GM23338 (cell line): ENCODE measurements around the gene MCAM. TPM values are rescaled to one million over a fixed set of nuclear protein-coding genes. Genes with fewer than 3 reads are reported as not detected.
A peak's percentile ranks its signal among the peaks of the same experiment; 100 is the strongest.

Experiments used
- ATAC-seq: fragments of 200-7000 bp; cut with Tn5 transposase; 3 replicates; pipeline ENCODE4 v1.9.1; 2020
- DNase-seq: peaks from one replicate; pipeline ENCODE4 v3.0.0-alpha.2; 2015; ENCODE audit warnings: low spot score
- H2AFZ ChIP-seq: fragments of 200-600 bp; sonication (generic); 2 replicates; pipeline ENCODE4 v1.8.0; 2016; ENCODE audit warnings: antibody characterized with exemption, mild to moderate bottlenecking, moderate library complexity
- H3F3A ChIP-seq: fragments of 200-600 bp; sonication (generic); replicated peaks from 2 replicates; pipeline ENCODE4 v1.8.0; 2017; ENCODE audit warnings: antibody characterized with exemption, mixed run types, low read depth
- H3K27ac ChIP-seq: fragments of 200-600 bp; sonication (generic); 2 replicates; pipeline ENCODE4 v1.6.1; 2016; ENCODE audit warnings: low read depth
- H3K27me3 ChIP-seq: fragments of 200-600 bp; sonication (generic); 2 replicates; pipeline ENCODE4 v1.8.0; 2016; ENCODE audit warnings: mild to moderate bottlenecking, mixed run types, moderate library complexity; ENCODE audit not compliant: insufficient read depth
- H3K36me3 ChIP-seq: fragments of 200-600 bp; sonication (generic); 2 replicates; pipeline ENCODE4 v1.8.0; 2016; ENCODE audit warnings: mild to moderate bottlenecking; ENCODE audit not compliant: insufficient read depth
- H3K4me1 ChIP-seq: fragments of 200-600 bp; sonication (generic); 2 replicates; pipeline ENCODE4 v1.8.0; 2016; ENCODE audit warnings: mild to moderate bottlenecking, moderate library complexity; ENCODE audit not compliant: insufficient read depth
- H3K4me2 ChIP-seq: fragments of 200-600 bp; sonication (generic); 2 replicates; pipeline ENCODE4 v1.7.1; 2017; ENCODE audit warnings: mixed run types
- H3K4me3 ChIP-seq: fragments of 200-600 bp; sonication (generic); 2 replicates; pipeline ENCODE4 v1.6.1; 2016; ENCODE audit warnings: mixed run types
- H3K79me2 ChIP-seq: fragments of 200-600 bp; sonication (generic); replicated peaks from 2 replicates; pipeline ENCODE4 v1.8.0; 2017; ENCODE audit warnings: mild to moderate bottlenecking; ENCODE audit not compliant: insufficient read depth
- H3K9me2 ChIP-seq: fragments of 200-600 bp; sonication (generic); 2 replicates; pipeline ENCODE4 v1.8.0; 2017; ENCODE audit not compliant: insufficient read depth
- H4K20me1 ChIP-seq: fragments of 200-600 bp; sonication (generic); replicated peaks from 2 replicates; pipeline ENCODE4 v1.8.0; 2017; ENCODE audit warnings: mild to moderate bottlenecking; ENCODE audit not compliant: insufficient read depth
- H3K27ac Mint-ChIP-seq: 2 replicates; pipeline ENCODE4 v1.8.0; 2020; ENCODE audit warnings: inconsistent platforms, mild to moderate bottlenecking, moderate library complexity, mixed read lengths
- H3K27me3 Mint-ChIP-seq: 3 replicates; pipeline ENCODE4 v1.8.0; 2022; ENCODE audit warnings: low read depth, mild to moderate bottlenecking, moderate library complexity, mixed read lengths, inconsistent platforms; ENCODE audit not compliant: insufficient read depth, poor library complexity
- H3K36me3 Mint-ChIP-seq: 3 replicates; pipeline ENCODE4 v1.8.0; 2021; ENCODE audit warnings: low read depth, mild to moderate bottlenecking, inconsistent platforms, moderate library complexity, mixed read lengths
- H3K4me1 Mint-ChIP-seq: 3 replicates; pipeline ENCODE4 v1.8.0; 2020; ENCODE audit warnings: mild to moderate bottlenecking, inconsistent platforms, mixed read lengths
- H3K4me3 Mint-ChIP-seq: 3 replicates; pipeline ENCODE4 v1.8.0; 2021; ENCODE audit warnings: moderate library complexity, mild to moderate bottlenecking, inconsistent platforms, mixed read lengths
- H3K9me3 Mint-ChIP-seq: 3 replicates; pipeline ENCODE4 v1.8.0; 2020; ENCODE audit warnings: moderate library complexity, mild to moderate bottlenecking, inconsistent platforms, mixed read lengths
- CREB1 ChIP-seq: fragments of 250-450 bp; sonication (Bioruptor Pico); IDR thresholded peaks from 2 replicates; pipeline ENCODE4 v1.5.0; 2020; ENCODE audit warnings: low read depth, mild to moderate bottlenecking, moderate library complexity
- EZH2 ChIP-seq: fragments of 200-600 bp; sonication (generic); IDR thresholded peaks from one replicate; pipeline ENCODE4 v1.8.0; 2017; ENCODE audit warnings: antibody characterized with exemption, mild to moderate bottlenecking, low read depth; ENCODE audit not compliant: unreplicated experiment
- NANOG ChIP-seq: IDR thresholded peaks from 2 replicates; pipeline ENCODE4 v1.6.1; 2016; ENCODE audit warnings: antibody characterized with exemption, borderline replicate concordance
- STAT1 ChIP-seq: IDR thresholded peaks from one replicate; pipeline ENCODE4 v1.6.1; 2016; ENCODE audit warnings: antibody characterized with exemption; ENCODE audit not compliant: unreplicated experiment
- ZNF331 ChIP-seq: fragments of 250-450 bp; sonication (Bioruptor Pico); IDR thresholded peaks from 2 replicates; pipeline ENCODE4 v1.5.0; 2020; ENCODE audit warnings: low read depth, mild to moderate bottlenecking, moderate library complexity
- polyA plus RNA-seq: library from polyadenylated mRNA; unstranded; fragments of >200 nt; fragmentation: Nextera tagmentation; extraction: Ambion mirVana; gene quantifications from 2 replicates; pipeline ENCODE4 v1.2.1, GENCODE V29; 2016
- total RNA-seq: library from RNA; depleted of rRNA; stranded (reverse); fragments of >200 nt; shearing (Covaris generic); gene quantifications from 2 replicates; pipeline ENCODE4 v1.2.3, GENCODE V29; 2014
- TF ChIP-seq, protein P1 (sequence below): IDR thresholded peaks from one replicate; pipeline ENCODE4 v1.6.1; 2018; ENCODE audit warnings: antibody characterized with exemption; ENCODE audit not compliant: unreplicated experiment
- TF ChIP-seq, protein P2 (sequence below), 2 experiments: fragments of 200-600 bp in 1 of 2; sonication (generic) in 1 of 2; conservative IDR thresholded peaks; 2 replicates each; pipeline versions ENCODE4 v1.5.1 to v1.6.1; 2016 to 2017; ENCODE audit warnings: antibody characterized with exemption in 2 of 2, low read depth in 2 of 2, mild to moderate bottlenecking in 2 of 2, moderate library complexity in 1 of 2
- TF ChIP-seq, protein P3 (sequence below): IDR thresholded peaks from 2 replicates; pipeline ENCODE4 v1.6.1; 2016; ENCODE audit warnings: antibody characterized with exemption

The MCAM gene
- total and polyA plus RNA-seq, 2 experiments from 2014 or later = 8.9 to 79.5 TPM

DNA sequence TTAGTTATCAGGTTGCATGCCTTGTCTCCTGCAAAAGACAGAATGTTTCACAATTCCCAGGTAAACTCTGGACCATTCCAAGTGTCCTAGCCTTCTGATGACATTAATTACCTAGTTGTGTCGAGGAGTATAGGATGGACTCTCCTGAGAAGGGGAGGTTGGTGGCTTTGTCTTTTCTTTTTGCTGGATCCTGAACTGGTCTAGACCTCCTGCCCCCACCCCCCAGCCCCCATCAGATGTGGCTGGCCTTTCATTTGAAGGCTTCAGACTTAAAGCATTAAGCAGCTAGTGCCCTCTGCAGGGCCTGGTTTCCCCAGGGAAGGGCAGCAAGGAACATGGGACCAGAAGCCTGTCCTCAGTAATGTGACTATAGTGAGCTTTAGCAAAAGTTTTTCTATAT is 9.7 kb downstream of the MCAM start:
- peak overlapping the region; percentile 52; the same call in 1 of the 2 replicates for H3K27ac ChIP-seq
- ATAC-seq (peak; percentile 56), DNase-seq (peak; percentile 48)
- no peaks in the 10 kb centered on the region for H3K27me3 ChIP-seq
- no peaks in the 10 kb centered on the region for H3K9me2 ChIP-seq
- no peaks in the 10 kb centered on the region for H3K79me2 ChIP-seq
- no peak overlapping the region for H3K4me3 ChIP-seq
- H3K4me3 Mint-ChIP-seq = no peak overlapping the region
- no peak overlapping the region for H3K27ac Mint-ChIP-seq
- no peaks in the 10 kb centered on the region; the same call in 2 of the 3 replicates for H3K9me3 Mint-ChIP-seq
- TF ChIP-seq, protein P1, sequence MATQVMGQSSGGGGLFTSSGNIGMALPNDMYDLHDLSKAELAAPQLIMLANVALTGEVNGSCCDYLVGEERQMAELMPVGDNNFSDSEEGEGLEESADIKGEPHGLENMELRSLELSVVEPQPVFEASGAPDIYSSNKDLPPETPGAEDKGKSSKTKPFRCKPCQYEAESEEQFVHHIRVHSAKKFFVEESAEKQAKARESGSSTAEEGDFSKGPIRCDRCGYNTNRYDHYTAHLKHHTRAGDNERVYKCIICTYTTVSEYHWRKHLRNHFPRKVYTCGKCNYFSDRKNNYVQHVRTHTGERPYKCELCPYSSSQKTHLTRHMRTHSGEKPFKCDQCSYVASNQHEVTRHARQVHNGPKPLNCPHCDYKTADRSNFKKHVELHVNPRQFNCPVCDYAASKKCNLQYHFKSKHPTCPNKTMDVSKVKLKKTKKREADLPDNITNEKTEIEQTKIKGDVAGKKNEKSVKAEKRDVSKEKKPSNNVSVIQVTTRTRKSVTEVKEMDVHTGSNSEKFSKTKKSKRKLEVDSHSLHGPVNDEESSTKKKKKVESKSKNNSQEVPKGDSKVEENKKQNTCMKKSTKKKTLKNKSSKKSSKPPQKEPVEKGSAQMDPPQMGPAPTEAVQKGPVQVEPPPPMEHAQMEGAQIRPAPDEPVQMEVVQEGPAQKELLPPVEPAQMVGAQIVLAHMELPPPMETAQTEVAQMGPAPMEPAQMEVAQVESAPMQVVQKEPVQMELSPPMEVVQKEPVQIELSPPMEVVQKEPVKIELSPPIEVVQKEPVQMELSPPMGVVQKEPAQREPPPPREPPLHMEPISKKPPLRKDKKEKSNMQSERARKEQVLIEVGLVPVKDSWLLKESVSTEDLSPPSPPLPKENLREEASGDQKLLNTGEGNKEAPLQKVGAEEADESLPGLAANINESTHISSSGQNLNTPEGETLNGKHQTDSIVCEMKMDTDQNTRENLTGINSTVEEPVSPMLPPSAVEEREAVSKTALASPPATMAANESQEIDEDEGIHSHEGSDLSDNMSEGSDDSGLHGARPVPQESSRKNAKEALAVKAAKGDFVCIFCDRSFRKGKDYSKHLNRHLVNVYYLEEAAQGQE = no peak
- TF ChIP-seq CREB1 (CRISPR knock-in tag) (no peak), NANOG (no peak)
- TF ChIP-seq, protein P2, sequence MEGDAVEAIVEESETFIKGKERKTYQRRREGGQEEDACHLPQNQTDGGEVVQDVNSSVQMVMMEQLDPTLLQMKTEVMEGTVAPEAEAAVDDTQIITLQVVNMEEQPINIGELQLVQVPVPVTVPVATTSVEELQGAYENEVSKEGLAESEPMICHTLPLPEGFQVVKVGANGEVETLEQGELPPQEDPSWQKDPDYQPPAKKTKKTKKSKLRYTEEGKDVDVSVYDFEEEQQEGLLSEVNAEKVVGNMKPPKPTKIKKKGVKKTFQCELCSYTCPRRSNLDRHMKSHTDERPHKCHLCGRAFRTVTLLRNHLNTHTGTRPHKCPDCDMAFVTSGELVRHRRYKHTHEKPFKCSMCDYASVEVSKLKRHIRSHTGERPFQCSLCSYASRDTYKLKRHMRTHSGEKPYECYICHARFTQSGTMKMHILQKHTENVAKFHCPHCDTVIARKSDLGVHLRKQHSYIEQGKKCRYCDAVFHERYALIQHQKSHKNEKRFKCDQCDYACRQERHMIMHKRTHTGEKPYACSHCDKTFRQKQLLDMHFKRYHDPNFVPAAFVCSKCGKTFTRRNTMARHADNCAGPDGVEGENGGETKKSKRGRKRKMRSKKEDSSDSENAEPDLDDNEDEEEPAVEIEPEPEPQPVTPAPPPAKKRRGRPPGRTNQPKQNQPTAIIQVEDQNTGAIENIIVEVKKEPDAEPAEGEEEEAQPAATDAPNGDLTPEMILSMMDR (conservative IDR thresholded peaks at IDR 0.05; ENCODE audit: low read depth in 2 of 2) = peak in 1 of 2 experiments; percentile 57; a peak in 2 of 4 replicates
- H3K4me1 ChIP-seq = peaks cover 12% of the 10 kb centered on the region; the same call in 1 of the 2 replicates
- H2AFZ ChIP-seq = no peak overlapping the region
- H3K36me3 ChIP-seq = peaks cover 22% of the 10 kb centered on the region
- H3K36me3 Mint-ChIP-seq = peaks cover 38% of the 10 kb centered on the region
- peaks cover 12% of the 10 kb centered on the region for H3K27me3 Mint-ChIP-seq
- peaks cover 14% of the 10 kb centered on the region for H4K20me1 ChIP-seq
- no peak overlapping the region for H3K4me2 ChIP-seq
- H3F3A ChIP-seq = 0 out of 2 replicates have a peak, but pooled peaks cover 4% of the 10 kb centered on the region
- peaks cover 17% of the 10 kb centered on the region for H3K4me1 Mint-ChIP-seq

DNA sequence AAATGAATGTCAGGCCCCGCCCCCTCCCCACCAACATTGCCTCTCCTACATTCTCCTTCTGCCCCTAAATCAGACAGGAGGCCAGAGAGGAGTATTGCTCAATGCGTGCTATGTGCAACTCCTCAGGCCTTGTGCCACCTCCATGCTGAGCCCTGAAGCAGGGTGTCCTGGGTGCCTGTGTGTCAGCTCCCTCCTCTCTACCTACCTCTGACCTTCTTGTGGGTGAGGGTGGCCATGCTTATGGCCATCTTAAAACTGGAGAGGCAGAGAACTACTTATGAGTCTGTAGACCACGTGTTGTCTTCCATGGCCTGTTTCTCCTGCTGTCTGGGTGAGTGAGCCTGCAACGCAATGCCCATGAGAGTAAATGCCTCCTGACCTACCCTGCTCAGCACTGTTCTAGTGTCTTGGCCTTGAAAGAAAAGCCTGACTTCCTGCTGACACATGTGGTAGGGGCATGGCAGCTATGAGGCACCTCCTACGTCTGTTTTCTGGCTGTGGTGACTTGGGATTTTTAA is 10.5 kb downstream of the MCAM start:
- peak overlapping the region; percentile 52 for H3K27ac ChIP-seq
- no peak overlapping the region for H3K27ac Mint-ChIP-seq
- TF ChIP-seq STAT1 = no peak
- TF ChIP-seq EZH2 = no peak
- TF ChIP-seq, protein P3, sequence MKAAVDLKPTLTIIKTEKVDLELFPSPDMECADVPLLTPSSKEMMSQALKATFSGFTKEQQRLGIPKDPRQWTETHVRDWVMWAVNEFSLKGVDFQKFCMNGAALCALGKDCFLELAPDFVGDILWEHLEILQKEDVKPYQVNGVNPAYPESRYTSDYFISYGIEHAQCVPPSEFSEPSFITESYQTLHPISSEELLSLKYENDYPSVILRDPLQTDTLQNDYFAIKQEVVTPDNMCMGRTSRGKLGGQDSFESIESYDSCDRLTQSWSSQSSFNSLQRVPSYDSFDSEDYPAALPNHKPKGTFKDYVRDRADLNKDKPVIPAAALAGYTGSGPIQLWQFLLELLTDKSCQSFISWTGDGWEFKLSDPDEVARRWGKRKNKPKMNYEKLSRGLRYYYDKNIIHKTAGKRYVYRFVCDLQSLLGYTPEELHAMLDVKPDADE = no peak
- TF ChIP-seq, protein P1 = no peak
- no peak for TF ChIP-seq NANOG
- no peak for TF ChIP-seq ZNF331

More for the DNA sequence above, 10.5 kb downstream of the MCAM start:
- no peaks in the 10 kb centered on the region; the same call in 2 of the 3 replicates for H3K9me3 Mint-ChIP-seq
- Histone ChIP-seq H3K4me2 (no peak overlapping the region), H3K4me1 (peaks cover 12% of the 10 kb centered on the region; the same call in 1 of the 2 replicates), H3K9me2 (no peaks in the 10 kb centered on the region), H4K20me1 (peaks cover 19% of the 10 kb centered on the region), H3F3A (0 out of 2 replicates have a peak, but pooled peaks cover 4% of the 10 kb centered on the region), H3K36me3 (peaks cover 25% of the 10 kb centered on the region), H3K79me2 (no peaks in the 10 kb centered on the region), H2AFZ (no peak overlapping the region), H3K4me3 (no peak overlapping the region), H3K27me3 (no peaks in the 10 kb centered on the region)
- no peak for ATAC-seq
- H3K4me1 Mint-ChIP-seq = peaks cover 17% of the 10 kb centered on the region
- no peak for DNase-seq
- H3K36me3 Mint-ChIP-seq = peaks cover 46% of the 10 kb centered on the region
- no peak overlapping the region for H3K4me3 Mint-ChIP-seq
- peaks cover 12% of the 10 kb centered on the region for H3K27me3 Mint-ChIP-seq
